Fibroblast of skin of scalp (primary cell): ENCODE data around the gene TMEM178B.
"Not testable (repeated sequence)": the region's sequence is repeated elsewhere in the genome, so short reads cannot be mapped to it uniquely, and the experiment has no call there.

Source experiments
- DNase-seq: peaks from one replicate; pipeline ENCODE4 v3.0.0-alpha.2; 2013

TMEM178B gene

GRCh38 chr7:141397236-141398163 is 323.6 kb downstream of the TMEM178B start:
- no peak for DNase-seq

- no peak for DNase-seq
Observed at GRCh38 chr7:141400356-141400755, 326.5 kb downstream of the TMEM178B start.

- DNase-seq, result no peak
Observed at GRCh38 chr7:141402277-141402996, 328.6 kb downstream of the TMEM178B start.

GRCh38 chr7:141403846-141404245 is 330.0 kb downstream of the TMEM178B start:
- DNase-seq, result not testable (repeated sequence)

GRCh38 chr7:141406347-141406746 is 332.5 kb downstream of the TMEM178B start:
- DNase-seq, result no peak

GRCh38 chr7:141407893-141408292 is 334.0 kb downstream of the TMEM178B start:
- no peak for DNase-seq

- no peak for DNase-seq
Observed at GRCh38 chr7:141408440-141408839, 334.6 kb downstream of the TMEM178B start.

GRCh38 chr7:141409219-141409618 is 335.4 kb downstream of the TMEM178B start:
- DNase-seq, result no peak

- no peak for DNase-seq
Observed at GRCh38 chr7:141409801-141410329, 336.0 kb downstream of the TMEM178B start.

- DNase-seq, result no peak
Observed at GRCh38 chr7:141410353-141411000, 336.6 kb downstream of the TMEM178B start.

GRCh38 chr7:141411133-141411532 is 337.3 kb downstream of the TMEM178B start:
- no peak for DNase-seq

- DNase-seq, result no peak
Observed at GRCh38 chr7:141415999-141416398, 342.1 kb downstream of the TMEM178B start.

GRCh38 chr7:141416650-141417270 is 342.9 kb downstream of the TMEM178B start:
- no peak for DNase-seq

GRCh38 chr7:141417506-141417905 is 343.6 kb downstream of the TMEM178B start:
- DNase-seq, result no peak

GRCh38 chr7:141418066-141418465 is 344.2 kb downstream of the TMEM178B start:
- no peak for DNase-seq

- no peak for DNase-seq
Observed at GRCh38 chr7:141421306-141421705, 347.4 kb downstream of the TMEM178B start.

- no peak for DNase-seq
Observed at GRCh38 chr7:141427134-141427533, 353.3 kb downstream of the TMEM178B start.

- DNase-seq, result no peak
Observed at GRCh38 chr7:141430455-141431139, 356.7 kb downstream of the TMEM178B start.

- DNase-seq, result no peak
Observed at GRCh38 chr7:141431140-141431479, 357.2 kb downstream of the TMEM178B start.

GRCh38 chr7:141431711-141432110 is 357.8 kb downstream of the TMEM178B start:
- no peak for DNase-seq

- no peak for DNase-seq
Observed at GRCh38 chr7:141433698-141434097, 359.8 kb downstream of the TMEM178B start.

GRCh38 chr7:141436139-141436538 is 362.3 kb downstream of the TMEM178B start:
- no peak for DNase-seq
